ENCODE results near the gene KIAA0408.
A peak's percentile ranks its signal among the peaks of the same experiment; 100 is the strongest.

The KIAA0408 gene

GRCh38 chr6:127459231-127459641, at the start of gene KIAA0408:
TSS of gene KIAA0408 (minus strand) at chr6:127459389. CDS start at chr6:127453981, 5,408 bp downstream.
- no peak for DNase-seq (ENCODE audit: low read depth)

GRCh38 chr6:127506894-127507293, 47.7 kb upstream of the KIAA0408 start:
- DNase-seq (ENCODE audit: low read depth), result no peak

GRCh38 chr6:127503022-127503421, 43.8 kb upstream of the KIAA0408 start:
- no peak for DNase-seq (ENCODE audit: low read depth)

- no peak for DNase-seq (ENCODE audit: low read depth)
These were observed 38.2 kb upstream of the KIAA0408 start for GRCh38 chr6:127497410-127497809.

- DNase-seq (ENCODE audit: low read depth), result no peak
These were observed 37.3 kb upstream of the KIAA0408 start for GRCh38 chr6:127496471-127496870.

- no peak for DNase-seq (ENCODE audit: low read depth)
These were observed 35.1 kb upstream of the KIAA0408 start for GRCh38 chr6:127494240-127494767.

- no peak for DNase-seq (ENCODE audit: low read depth)
These were observed 30.1 kb upstream of the KIAA0408 start for GRCh38 chr6:127489248-127489647.

- DNase-seq (ENCODE audit: low read depth), result no peak
These were observed 27.7 kb upstream of the KIAA0408 start for GRCh38 chr6:127486934-127487333.

GRCh38 chr6:127484212-127484863, 25.1 kb upstream of the KIAA0408 start:
- DNase-seq (ENCODE audit: low read depth), result no peak

GRCh38 chr6:127483399-127484055, 24.3 kb upstream of the KIAA0408 start:
- DNase-seq (ENCODE audit: low read depth), result no peak

- no peak for DNase-seq (ENCODE audit: low read depth)
These were observed 23.1 kb upstream of the KIAA0408 start for GRCh38 chr6:127482325-127482724.

GRCh38 chr6:127481628-127482027, 22.4 kb upstream of the KIAA0408 start:
- DNase-seq (ENCODE audit: low read depth), result no peak

- no peak for DNase-seq (ENCODE audit: low read depth)
These were observed 21.9 kb upstream of the KIAA0408 start for GRCh38 chr6:127481111-127481510.

- no peak for DNase-seq (ENCODE audit: low read depth)
These were observed 18.5 kb upstream of the KIAA0408 start for GRCh38 chr6:127477658-127478057.

GRCh38 chr6:127475823-127476176, 16.6 kb upstream of the KIAA0408 start:
- DNase-seq (ENCODE audit: low read depth), result no peak

GRCh38 chr6:127475135-127475822, 16.1 kb upstream of the KIAA0408 start:
- DNase-seq (ENCODE audit: low read depth), result no peak

GRCh38 chr6:127471379-127472255, 12.4 kb upstream of the KIAA0408 start:
- no peak for DNase-seq (ENCODE audit: low read depth)

GRCh38 chr6:127468936-127469335, 9.7 kb upstream of the KIAA0408 start:
- no peak for DNase-seq (ENCODE audit: low read depth)

GRCh38 chr6:127466416-127466815, 7.2 kb upstream of the KIAA0408 start:
- no peak for DNase-seq (ENCODE audit: low read depth)

- DNase-seq (ENCODE audit: low read depth), result peak; percentile 40
These were observed 5.8 kb upstream of the KIAA0408 start for GRCh38 chr6:127464881-127465459.

GRCh38 chr6:127464161-127464880, 5.1 kb upstream of the KIAA0408 start:
- no peak for DNase-seq (ENCODE audit: low read depth)

Data from activated T-helper 9 cell treated with anti-CD3 and anti-CD28 coated beads, Interleukin-2, amount 50 U/mL, for 16 hours (primary cell).